Measurements from ENCODE around the gene SPINT2.

Gene SPINT2

GRCh38 chr19:38264486-38265212 is at the start of gene SPINT2:
SPINT2 (plus strand) TSS chr19:38264573; CDS start chr19:38264893, 320 bp downstream.
- H3K27me3 ChIP-seq, result peaks cover 8% of the 10 kb centered on the region
- H3K4me1 ChIP-seq (ENCODE audit: control insufficient read depth in 1 of 2, insufficient read depth in 1 of 2, low read depth in 1 of 2, low read length in 1 of 2), result peaks cover 41 to 54% of the 10 kb centered on the region in 2 experiments
- H3K36me3 ChIP-seq, result no peaks in the 10 kb centered on the region
- no peaks in the 10 kb centered on the region for H3K9me3 ChIP-seq
- peak; percentile 5 for TF ChIP-seq CTCF (IDR thresholded peaks at IDR 0.05)
- peak within 1 kb of the TSS; percentile 87 for H3K27ac ChIP-seq
- H3K4me3 ChIP-seq (ENCODE audit: low read depth in 1 of 2, low read length in 1 of 2), result peak within 1 kb of the TSS; percentile 73 to 89

- no peaks in the 10 kb centered on the region for H3K4me1 ChIP-seq (ENCODE audit: control insufficient read depth in 1 of 2, insufficient read depth in 1 of 2, low read depth in 1 of 2, low read length in 1 of 2)
- no peak for TF ChIP-seq CTCF (IDR thresholded peaks at IDR 0.05)
- no peak overlapping the region for H3K27ac ChIP-seq
- peaks cover 82% of the 10 kb centered on the region for H3K27me3 ChIP-seq
- H3K9me3 ChIP-seq, result no peaks in the 10 kb centered on the region
- H3K4me3 ChIP-seq (ENCODE audit: low read depth in 1 of 2, low read length in 1 of 2), result no peak overlapping the region
- no peaks in the 10 kb centered on the region for H3K36me3 ChIP-seq
Measured at GRCh38 chr19:38216785-38217641, 47.4 kb upstream of the SPINT2 start.

GRCh38 chr19:38218204-38218603 is 46.2 kb upstream of the SPINT2 start:
- H3K4me3 ChIP-seq (ENCODE audit: low read depth in 1 of 2, low read length in 1 of 2), result no peak overlapping the region
- peaks cover 82% of the 10 kb centered on the region for H3K27me3 ChIP-seq
- TF ChIP-seq CTCF (IDR thresholded peaks at IDR 0.05), result no peak
- no peaks in the 10 kb centered on the region for H3K9me3 ChIP-seq
- no peaks in the 10 kb centered on the region for H3K4me1 ChIP-seq (ENCODE audit: control insufficient read depth in 1 of 2, insufficient read depth in 1 of 2, low read depth in 1 of 2, low read length in 1 of 2)
- no peaks in the 10 kb centered on the region for H3K36me3 ChIP-seq
- no peak overlapping the region for H3K27ac ChIP-seq

- peaks cover 0 to 6% of the 10 kb centered on the region in 2 experiments for H3K4me1 ChIP-seq (ENCODE audit: control insufficient read depth in 1 of 2, insufficient read depth in 1 of 2, low read depth in 1 of 2, low read length in 1 of 2)
- H3K36me3 ChIP-seq, result no peaks in the 10 kb centered on the region
- no peak overlapping the region for H3K4me3 ChIP-seq (ENCODE audit: low read depth in 1 of 2, low read length in 1 of 2)
- TF ChIP-seq CTCF (IDR thresholded peaks at IDR 0.05), result no peak
- peaks cover 82% of the 10 kb centered on the region for H3K27me3 ChIP-seq
- H3K9me3 ChIP-seq, result no peaks in the 10 kb centered on the region
- H3K27ac ChIP-seq, result no peak overlapping the region
Measured at GRCh38 chr19:38219221-38219620, 45.2 kb upstream of the SPINT2 start.

GRCh38 chr19:38221421-38221820 is 43.0 kb upstream of the SPINT2 start:
- peaks cover 0 to 7% of the 10 kb centered on the region in 2 experiments for H3K4me1 ChIP-seq (ENCODE audit: control insufficient read depth in 1 of 2, insufficient read depth in 1 of 2, low read depth in 1 of 2, low read length in 1 of 2)
- H3K27ac ChIP-seq, result no peak overlapping the region
- H3K27me3 ChIP-seq, result peaks cover 82% of the 10 kb centered on the region
- no peak for TF ChIP-seq CTCF (IDR thresholded peaks at IDR 0.05)
- no peaks in the 10 kb centered on the region for H3K9me3 ChIP-seq
- no peak overlapping the region for H3K4me3 ChIP-seq (ENCODE audit: low read depth in 1 of 2, low read length in 1 of 2)
- H3K36me3 ChIP-seq, result no peaks in the 10 kb centered on the region

Data from neutrophil (primary cell).